Loucy (cell line): ENCODE results near the gene ALK.

ENCODE experiments used
- CTCF ChIP-seq: fragments of 200-600 bp; sonication (generic); conservative IDR thresholded peaks from 2 replicates; pipeline ENCODE4 v1.5.1; 2014; ENCODE audit warnings: mild to moderate bottlenecking, antibody characterized with exemption, low read length
- EZH2phosphoT487 ChIP-seq: fragments of 200-600 bp; IDR thresholded peaks from 2 replicates; pipeline ENCODE4 v1.6.1; 2018; ENCODE audit warnings: antibody characterized with exemption, mild to moderate bottlenecking, moderate library complexity, borderline replicate concordance

DNA sequence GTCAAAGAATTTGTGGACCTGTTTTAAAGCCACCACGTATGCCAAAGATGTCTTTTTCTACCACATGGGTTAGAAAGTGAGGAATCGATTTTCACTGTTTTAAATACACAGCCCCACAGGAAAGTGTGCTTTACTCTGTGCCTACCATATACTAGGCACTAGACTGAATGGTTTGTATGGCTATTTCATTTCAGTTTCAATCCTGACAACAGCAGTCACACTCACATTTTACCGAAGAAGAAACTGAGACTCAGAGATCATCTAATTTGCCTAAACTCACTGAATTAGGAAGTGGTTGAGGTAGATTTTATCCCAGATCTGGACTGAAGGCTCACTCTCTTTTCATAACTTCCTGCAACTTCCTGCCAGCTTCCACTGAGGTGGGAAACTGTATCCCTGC, 176.4 kb downstream of the ALK start:
- TF ChIP-seq CTCF (no peak), EZH2phosphoT487 (no peak)
